DMS153 treated with DMSO at 0.1 percent for 48 hours (cell line): ENCODE measurements around the gene CACNB3.

Experiments
- DNase-seq: peaks from one replicate; lab custom pipeline; 2025; ENCODE audit not compliant: unreplicated experiment; lab: John Stamatoyannopoulos, UW

The CACNB3 gene

DNA sequence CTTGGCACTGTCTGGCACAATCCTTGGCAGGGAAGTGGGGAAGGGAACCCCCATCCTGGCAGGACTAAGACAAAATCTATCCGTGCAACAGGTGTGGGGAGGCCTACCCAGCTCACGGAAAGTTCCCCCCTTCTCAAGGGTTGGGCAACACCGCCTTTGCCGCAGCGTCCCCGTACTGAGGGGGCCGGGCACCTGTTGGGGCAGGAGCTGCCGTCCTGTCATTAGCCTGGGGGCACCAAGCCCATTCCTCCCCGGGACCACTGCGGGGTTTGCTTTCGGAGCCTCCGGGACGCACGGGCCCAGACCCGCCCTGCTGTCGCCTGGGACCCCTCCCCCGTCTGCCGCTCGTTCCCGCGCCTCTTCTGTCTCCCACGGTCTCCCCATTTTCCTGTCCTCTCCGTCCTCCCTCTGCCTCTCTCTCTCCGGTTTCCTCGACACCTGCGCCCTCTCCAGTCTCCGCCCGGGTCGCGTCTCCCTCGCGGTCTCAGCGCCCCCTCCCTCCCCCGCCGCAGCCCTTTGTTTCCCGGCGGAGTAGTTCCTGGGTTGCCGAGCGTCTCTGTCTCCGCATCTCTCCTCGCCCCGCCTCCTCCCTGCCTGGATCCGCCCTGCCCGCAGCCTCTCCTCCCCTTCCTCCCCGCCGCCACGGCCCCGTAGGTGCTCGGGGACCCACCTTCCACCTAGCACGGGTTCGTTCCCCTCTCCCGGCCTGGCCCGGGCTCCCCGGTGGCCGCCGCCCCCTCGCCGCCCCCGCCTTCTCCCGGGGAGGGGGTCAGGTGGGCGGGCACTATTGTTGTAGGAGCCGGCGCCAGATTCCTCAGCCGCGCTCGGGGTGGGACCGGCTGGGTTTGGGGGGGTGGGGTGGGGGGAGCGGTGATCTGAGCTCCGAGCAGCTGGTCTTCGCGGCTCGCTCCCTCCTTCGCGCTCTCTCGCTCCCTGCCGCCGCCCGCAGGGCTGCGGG is at the start of gene CACNB3:
Gene CACNB3, plus strand, starts transcription at position 624 of the 958 bp plus-strand sequence. CDS start 434 bp downstream, outside the sequence.
- DNase-seq = peak; percentile 34

DNA sequence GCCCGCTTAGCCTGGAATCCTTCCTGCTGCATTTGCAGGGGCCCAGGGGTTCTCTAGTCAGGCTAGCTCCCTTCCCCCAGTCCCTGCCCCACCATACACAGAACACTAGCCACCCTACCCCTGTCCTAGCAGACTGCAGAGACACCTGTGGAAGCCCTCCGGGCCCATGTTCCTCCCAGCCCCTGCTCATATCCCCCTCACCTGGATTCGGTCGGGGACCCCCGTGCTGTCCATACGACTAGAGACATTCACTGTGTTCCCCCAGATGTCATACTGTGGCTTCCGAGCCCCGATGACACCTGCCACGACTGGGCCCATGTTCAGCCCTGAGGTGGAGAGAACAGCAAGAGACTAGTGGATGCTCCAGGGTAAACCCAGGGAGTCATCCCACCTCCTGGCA is 49.6 kb upstream of the CACNB3 start:
- no peak for DNase-seq

DNA sequence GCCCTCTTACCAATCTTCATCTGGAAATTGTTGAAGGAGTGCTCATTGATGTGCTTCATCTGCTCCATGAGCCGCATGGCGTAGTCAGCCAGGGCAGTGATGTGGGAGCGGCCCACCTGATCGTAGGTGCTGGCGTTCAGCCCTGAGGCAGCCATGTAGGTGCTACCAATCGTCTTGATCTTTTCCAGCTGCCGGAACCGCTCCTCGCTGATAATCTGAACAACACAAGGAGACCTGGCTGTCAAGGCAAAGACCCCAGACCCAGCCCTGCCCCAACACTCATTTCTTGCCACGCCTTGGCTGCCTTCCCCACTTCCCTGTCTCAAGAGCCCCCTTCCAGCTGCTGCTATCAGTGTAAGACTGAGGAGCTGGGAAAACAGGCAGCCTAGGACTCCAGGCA is 47.5 kb upstream of the CACNB3 start:
- DNase-seq = no peak

DNA sequence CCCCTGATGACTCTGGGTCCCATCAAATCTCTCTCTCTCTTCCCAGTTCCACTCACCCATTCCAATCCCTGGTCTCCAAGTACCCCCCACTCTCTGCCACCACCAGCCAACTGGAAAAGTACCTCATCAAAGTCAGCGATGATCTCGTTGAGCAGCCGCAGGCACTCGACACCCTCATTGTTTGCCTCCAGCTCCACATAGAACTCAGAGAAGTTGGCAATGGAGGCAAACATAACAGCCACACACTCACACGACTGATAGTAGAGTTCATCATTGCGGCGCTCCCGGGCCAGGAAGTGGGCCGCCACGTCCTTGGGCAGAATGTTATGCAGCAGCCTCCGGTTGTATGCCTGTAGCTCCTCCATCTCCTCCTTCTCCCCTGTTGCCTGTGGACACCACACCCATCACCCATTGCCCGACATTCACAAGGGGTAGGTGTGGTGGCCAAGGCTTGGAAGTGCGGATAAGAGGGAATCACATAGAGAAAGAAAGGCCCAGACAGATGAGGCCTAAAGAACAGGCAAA is 46.6 kb upstream of the CACNB3 start:
- DNase-seq = no peak

DNA sequence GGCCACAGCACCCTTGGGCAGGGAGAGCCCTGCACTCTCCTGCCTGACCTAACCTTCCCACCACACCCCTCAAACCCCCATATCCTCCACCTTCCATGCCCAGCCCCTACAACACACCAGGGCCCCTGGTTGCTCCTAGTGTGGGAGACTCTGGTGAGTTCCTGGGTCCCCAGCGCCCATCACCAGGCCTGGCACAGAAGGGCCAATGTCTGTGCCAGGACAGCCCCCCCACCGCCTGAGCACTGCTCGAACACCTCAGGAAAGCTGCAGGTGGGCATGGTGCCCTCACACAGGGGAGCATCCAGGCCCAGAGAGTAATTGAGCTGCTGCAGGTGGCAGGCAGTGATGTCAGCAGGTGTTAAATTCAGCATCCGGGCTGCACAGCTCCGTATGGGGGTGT is 44.6 kb upstream of the CACNB3 start:
- DNase-seq = no peak

DNA sequence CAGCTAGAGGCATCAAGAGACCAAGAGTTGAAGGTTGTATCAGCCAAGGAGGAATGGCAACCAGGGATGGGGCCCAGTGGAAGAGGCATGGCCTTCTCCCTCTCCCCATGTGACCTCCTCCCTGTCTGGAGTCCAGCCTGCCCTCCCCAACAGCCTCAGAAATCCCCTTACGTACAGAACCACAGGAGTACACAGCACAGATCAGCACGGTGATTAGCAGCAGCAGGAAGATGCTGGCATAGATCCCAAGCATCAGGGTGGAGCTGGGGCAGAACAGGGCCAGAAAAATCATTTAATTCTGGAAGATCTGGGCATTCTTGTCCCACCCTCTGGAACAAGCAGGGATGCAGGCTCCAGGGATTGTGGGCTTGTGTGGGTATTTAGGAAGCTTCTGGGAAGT is 43.8 kb upstream of the CACNB3 start:
- DNase-seq = no peak

DNA sequence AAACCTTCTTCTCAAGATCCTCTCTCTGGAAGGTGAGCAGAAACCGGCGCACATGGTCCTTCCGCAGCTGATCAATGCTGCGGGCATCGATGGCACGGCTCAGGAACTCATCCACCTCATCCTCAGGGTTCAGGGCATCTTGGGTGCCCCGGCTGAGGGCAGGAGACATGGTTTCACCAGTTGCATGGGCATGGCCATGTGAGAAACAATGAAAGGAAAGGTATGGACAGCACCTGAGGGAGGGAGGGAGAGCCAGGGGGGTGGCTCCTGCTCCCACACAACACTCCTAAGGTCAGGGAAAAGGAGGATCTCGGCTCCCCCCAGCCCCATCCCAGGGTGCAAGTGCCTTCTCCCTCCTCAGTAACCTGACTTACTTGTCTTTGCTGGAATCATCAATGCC is 43.0 kb upstream of the CACNB3 start:
- DNase-seq = no peak

DNA sequence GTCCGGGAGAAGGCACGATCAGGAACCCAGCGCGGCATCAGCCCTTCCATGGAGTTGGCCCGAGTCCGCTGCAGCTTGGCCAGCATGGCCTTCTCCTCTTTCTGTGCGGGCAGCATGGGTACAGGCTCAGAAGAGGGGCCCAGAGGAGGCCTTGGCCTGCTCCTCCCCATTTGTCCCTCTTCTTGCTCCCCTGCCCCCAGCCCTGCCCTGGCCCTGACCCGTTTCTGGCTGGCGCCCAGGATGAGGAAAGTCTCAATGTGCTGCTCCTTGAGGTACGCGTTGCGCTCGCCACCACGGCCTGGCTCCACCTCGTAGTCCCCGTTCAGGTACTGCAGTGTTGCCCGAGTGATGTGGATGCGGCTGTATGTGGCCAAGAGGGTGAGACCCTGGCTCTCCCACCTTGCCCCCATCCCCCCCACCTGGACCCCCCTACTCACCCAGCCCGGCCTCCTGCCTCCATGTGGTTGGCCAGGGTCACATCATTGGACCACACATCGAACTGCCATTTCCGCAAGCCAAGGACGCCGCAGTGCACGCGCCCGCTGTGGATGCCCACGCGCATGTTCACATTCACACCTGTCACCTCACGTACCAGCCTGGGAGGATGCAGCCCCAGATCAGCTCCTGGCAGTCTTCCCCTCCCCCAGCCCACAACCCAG is 42.2 kb upstream of the CACNB3 start:
- DNase-seq = no peak

DNA sequence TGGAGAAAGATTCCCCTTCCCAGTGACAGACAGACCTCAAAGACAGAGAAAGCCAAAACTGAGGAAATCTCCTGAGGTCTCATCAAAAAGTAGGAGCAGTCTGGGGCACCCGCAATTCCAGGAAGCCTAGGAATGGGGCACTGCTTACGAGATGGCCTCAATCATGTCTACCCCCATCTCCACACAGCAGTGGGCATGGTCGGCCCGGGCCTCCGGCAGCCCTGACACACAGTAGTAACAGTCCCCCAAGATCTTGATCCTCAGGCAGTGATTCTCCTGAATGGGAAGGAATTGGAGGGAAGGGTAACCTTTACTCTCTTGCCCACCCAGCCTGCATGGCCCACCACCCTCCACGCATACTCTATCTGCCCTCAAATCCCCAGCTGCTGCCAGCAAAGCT is 41.3 kb upstream of the CACNB3 start:
- DNase-seq = no peak

DNA sequence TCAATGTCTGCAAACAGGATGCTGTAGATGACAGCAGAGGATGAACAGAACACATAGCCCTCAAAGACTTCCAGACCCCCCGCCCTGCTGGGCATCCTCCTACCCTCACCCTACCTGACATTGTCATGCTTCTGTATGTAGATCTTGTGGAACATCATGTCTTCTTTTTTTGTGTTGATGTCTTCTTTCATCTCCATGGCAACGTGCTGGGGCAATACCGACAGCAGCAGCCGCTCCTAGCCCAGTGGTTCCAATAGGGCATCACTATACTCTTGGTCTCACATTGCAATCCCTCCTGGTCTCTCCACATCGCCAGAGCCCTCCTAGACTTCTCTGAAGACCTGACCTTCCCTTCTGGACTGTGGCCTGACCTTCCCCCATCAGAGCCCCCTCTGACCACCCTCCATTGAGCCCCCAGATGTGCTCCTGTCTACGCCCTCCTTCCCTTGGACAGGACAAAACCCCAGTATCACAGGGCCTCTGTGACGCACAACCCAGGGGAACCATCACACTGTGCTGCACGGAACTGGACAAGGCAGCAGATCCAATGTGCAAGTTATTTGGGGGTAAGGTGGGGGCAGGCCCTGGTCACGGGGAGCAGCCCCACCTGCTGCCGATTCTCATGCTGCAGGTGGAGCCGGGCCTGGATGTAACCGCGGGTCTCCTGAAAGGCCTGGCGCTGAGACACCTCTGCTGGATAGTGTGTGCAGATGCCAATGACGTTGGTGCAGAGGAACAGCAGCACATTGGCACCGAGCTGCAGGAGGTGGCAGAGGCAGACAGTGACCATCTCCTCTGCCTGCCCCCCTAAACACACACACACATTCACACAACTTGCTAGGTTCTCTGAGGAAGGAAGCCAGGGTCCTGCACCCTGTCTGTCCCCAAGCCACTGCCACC is 40.5 kb upstream of the CACNB3 start:
- no peak for DNase-seq

DNA sequence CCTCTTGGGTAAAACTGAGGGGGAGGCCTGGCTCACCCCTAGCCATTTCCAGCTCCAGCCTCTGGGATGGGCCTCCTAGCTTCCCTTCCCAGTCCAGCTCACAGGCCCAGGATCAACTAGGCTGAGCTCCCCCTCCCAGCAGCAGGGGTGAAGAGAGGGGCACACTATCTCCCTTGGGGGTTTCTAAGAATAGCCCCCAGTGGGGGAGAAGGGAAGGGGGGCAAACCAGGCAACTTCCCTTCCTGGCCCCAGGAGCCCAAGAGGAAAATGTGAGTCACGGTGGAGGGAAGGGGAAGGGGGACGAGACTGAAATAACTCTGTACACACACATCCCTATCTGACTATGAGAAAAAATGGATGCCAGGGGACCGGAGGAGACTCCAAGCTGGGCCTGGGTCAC is 38.4 kb upstream of the CACNB3 start:
- no peak for DNase-seq

DNA sequence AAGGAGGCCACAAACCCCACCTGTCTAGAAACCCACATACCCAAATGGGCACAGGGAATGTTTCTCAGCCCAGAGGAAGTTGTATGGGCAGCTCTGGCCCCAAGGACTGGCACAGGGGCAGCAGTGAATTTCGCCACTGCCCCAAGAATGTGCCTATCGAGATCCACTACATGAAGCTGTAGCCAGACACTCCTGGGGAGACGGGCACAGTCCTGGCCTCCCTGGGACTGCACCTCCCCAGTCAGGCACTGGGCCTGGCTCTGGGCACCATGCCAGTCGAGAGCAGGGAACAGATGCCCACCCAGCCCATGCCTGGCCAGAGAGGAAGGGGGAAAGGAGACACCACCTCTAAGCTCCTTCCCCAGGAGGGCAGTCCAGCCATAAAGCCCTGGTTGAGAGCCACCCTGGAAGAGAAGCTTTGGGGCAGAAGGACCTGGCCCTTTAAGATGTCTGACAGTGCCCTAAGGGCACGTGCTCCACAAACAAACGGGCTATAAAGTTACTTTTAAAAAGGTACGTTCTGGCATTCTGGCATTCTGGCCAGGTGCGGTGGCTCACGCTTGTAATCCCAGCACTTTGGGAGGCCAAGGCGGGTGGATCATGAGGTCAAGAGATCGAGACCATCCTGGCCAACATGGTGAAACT is 37.8 kb upstream of the CACNB3 start:
- no peak for DNase-seq

DNA sequence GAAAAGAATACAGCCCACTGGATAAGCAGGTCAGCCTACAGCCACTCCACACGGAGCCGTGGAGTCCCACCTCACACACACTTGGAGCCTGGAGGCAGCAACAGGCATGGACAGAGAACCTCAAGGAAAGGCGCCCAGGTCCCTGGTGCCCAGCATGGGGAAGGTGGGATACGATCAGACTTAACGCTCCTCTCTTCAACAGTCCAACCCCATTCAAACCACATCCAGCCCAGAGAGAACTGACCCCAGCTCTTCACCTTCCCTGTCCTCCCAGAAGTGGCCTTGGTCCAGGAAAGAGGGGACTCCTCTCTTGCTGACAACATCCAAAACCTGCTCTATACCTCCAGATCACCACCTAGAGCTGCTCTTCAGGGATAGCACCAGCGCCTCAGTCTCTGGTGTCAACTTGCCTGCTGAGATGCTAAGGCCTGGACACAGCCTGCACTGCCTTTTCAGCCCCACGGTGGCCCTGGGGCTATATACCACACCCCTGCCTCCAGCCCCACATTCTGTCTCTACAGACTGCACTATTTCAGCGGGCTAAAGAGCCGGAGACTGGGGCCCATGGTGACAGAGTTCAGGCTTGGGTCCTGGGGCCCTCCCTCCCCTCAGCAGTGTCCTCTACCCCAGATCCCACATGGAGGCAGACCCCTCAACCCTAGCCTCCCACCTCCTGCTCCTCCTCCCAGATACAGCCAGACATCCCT is 36.4 kb upstream of the CACNB3 start:
- no peak for DNase-seq

DNA sequence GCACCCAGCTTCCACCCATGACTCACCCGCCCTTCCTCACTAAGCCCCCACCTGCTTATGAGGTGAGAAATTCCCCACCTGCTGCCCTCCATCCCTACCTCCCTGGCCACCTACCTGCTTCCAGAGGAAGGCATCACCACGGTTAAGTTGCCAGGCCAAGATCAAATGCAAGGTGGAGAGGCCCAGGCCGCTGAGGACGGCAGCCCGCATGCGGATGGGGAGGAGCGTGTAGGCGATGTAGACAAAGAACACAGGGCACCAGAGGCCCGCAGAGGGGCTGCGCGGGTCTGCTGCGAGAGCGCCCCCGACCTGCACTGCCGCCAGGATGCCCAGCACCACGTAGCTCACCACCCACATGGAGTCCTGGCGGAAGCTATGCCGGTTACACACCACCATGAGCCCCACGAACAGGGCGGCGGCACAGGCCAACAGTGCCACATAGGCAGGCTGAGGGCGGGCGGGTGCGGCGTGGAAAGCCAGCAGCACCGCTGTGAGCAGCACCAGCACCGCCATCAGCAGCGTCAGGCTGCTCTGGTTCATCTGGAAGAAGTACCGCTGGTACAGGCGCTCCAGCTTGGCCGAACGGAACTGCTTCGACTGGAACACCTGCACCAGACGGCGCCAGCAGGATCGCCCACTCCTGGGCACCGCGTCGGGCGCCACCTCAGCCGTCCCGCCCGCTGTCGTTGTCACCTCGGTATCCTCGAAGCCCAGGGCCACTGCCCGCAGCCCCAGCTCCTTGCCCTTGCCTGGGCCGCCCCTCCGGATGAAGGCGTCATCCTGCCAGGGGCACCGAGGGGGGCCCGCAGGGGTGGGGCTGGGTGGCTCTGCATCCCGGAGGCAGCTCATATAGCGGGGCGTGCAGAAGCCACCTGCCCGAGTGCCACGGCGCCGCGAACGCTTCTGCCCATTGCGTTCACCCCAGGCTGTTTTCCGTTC is 35.6 kb upstream of the CACNB3 start:
- no peak for DNase-seq

DNA sequence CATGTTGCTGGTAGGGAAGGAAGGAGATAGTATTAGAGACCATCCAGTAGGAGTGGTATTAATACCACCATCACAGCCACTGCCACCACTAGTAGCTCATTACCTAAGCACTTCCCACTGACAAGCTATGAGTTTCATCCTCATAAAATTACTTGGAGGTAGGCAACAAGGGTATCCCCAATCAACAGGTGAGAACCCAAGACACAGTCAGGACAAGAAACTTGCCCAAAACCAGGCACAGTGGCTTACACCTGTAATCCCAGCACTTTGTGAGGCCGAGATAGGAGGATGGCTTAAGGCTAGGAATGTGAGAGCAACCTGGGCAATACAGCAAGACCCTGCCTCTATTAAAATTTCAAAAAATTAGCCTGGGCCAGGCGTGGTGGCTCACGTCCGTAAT is 34.9 kb upstream of the CACNB3 start:
- DNase-seq = no peak

DNA sequence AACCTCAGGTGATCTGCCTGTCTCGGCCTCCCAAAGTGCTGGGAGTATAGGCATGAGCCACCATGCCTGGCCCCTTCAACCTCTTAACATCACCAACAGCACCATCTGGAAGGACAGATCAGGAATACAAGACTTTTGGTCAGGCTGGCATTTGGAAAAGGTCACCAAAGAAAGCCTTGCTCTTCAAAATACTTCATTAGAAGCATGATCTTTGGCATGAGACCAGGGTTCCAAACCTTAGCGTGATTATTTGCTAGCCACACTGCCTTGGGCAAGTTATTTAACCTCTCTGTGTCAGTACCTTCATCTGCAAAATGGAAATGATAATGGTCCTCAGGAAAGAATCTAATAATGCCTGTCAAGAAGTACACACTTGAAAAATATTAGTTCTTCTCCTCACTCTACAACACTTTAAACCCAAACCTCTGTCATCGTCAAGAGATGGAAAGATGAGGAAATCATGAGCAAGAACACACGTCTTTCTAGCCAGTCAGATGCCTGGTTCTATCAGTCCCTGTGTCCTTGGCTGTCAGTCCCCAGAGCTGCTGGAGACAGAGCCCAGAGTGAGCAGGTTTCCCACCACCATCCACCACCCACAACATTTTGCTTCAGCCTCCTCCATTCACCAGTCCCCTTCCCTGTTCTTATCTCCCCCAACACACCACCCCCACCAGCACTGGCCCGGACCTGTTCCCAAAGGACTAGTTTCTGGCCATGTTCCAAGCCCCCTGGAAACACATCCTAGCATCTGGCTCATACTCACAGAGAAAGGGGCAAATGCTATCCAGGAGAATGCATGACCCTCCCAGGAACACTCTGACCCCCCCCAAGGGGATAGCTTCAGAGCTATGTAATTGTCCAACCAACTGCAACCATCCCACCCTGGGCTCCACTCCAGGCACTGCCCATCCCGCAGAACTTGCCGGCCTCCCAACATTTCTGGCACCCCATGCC is 31.4 kb upstream of the CACNB3 start:
- DNase-seq = no peak

DNA sequence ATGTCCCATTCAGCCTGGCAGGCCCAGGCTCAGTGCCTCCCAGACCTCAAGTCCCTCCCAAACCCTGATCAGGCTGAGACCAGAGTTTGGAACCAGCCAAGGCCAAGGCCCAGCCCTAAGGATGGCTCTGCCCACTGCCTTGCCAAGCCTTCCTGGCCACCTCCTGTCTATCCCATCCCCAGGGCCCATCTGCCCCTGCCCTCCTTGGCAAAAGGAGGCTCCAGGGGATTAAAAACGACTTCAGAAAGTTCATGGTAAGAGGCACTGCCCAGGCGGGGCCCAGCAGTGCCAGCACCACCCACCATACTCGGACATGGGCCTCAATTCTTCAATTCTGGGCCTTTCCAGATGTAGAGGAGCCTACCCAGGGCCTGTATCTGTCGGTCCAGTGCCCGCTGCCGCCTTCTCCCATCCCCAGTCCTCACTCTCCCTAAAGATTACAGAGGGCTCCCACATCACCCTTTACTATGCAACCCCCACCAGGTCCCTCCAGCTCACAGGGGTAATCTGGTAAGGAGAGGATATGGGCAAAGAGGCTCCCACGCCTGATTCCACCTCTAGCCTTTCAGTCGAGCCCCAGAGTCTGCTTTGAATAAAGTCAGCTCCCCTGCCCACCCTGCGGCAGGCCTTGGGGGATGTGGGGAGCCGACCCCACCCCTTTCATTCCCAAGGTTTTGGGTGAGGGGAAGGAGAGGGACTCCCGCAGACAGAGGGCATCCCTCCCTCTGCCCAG is 30.3 kb upstream of the CACNB3 start:
- no peak for DNase-seq
